ENCODE measurements around the gene WIPF2.

DNA sequence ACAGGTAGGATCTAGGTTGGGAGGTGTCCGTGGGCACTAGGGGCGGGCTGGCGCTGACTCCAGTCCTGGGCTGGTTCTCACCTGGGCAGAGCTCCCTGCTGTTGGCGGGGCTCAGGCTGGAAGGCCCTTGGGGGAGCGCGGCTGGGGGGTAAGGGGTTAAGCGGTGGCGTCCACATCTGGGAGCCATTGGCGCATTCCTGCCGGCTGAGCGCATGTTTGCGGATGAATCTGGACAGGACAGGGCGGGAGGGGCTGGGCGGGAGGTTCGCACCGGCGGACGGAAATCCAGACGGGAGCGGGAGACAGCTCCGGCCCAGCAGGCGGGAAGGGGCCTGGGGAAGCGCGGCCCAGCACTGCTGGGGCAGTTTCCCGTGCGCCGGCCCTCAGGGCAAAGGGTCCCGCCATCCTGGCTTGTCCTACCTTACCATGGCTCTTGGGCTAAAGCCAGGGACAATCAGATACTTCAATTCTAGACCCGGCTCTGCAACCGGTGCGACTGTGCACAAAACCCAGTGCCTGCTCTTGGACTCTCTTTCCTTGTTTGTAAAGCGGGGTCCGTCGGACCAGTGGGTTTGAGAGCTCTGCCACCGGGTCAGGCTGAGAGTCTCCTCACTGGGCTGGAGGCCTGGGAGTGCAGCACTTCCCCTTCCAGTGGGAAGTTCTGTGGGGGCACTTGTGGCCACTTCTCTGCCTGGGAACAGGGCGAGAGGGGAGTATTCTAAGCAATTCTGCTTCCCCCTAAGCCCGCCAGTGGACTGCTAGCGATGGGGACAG is 97.7 kb downstream of the WIPF2 start:
- TF ChIP-seq, protein P1, sequence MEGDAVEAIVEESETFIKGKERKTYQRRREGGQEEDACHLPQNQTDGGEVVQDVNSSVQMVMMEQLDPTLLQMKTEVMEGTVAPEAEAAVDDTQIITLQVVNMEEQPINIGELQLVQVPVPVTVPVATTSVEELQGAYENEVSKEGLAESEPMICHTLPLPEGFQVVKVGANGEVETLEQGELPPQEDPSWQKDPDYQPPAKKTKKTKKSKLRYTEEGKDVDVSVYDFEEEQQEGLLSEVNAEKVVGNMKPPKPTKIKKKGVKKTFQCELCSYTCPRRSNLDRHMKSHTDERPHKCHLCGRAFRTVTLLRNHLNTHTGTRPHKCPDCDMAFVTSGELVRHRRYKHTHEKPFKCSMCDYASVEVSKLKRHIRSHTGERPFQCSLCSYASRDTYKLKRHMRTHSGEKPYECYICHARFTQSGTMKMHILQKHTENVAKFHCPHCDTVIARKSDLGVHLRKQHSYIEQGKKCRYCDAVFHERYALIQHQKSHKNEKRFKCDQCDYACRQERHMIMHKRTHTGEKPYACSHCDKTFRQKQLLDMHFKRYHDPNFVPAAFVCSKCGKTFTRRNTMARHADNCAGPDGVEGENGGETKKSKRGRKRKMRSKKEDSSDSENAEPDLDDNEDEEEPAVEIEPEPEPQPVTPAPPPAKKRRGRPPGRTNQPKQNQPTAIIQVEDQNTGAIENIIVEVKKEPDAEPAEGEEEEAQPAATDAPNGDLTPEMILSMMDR (IDR thresholded peaks at IDR 0.05): no peak
- TF ChIP-seq EZH2 (IDR thresholded peaks at IDR 0.05; ENCODE audit: borderline replicate concordance, insufficient read depth, low read depth, low read length, poor library complexity, severe bottlenecking): no peak
